AG09319 (cell line): ENCODE measurements around the gene TNFRSF19.
A peak's percentile ranks its signal among the peaks of the same experiment; 100 is the strongest.

ENCODE experiments used
- DNase-seq: peaks from one replicate; pipeline ENCODE4 v3.0.0-alpha.2; 2010; ENCODE audit warnings: low read depth; ENCODE audit errors: extremely low read depth
- TF ChIP-seq, protein P1 (sequence below): IDR thresholded peaks from 2 replicates; pipeline ENCODE4 v1.5.1; 2011; ENCODE audit warnings: low read depth, mild to moderate bottlenecking, inconsistent platforms, low read length, moderate library complexity

TNFRSF19 gene

DNA sequence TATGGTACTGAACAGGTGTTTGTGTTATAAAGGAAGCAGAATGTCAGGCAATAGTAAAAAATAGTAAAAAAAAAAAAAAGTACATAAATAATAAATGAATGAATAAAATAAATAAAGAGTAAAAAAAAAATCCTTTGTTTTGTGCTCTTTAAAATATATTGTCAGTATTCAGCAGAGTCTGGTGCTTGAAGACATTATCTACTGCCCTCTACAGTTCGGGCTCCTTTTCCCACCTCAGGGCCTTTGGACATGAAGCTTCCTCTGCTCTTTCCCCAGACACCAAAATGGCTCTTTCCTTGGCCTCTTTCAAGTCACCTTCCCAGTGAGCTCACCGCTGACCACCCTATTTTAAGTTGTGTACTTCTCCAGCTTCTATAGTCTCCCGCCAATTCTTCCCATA, 137.5 kb downstream of the TNFRSF19 start:
- TF ChIP-seq, protein P1, sequence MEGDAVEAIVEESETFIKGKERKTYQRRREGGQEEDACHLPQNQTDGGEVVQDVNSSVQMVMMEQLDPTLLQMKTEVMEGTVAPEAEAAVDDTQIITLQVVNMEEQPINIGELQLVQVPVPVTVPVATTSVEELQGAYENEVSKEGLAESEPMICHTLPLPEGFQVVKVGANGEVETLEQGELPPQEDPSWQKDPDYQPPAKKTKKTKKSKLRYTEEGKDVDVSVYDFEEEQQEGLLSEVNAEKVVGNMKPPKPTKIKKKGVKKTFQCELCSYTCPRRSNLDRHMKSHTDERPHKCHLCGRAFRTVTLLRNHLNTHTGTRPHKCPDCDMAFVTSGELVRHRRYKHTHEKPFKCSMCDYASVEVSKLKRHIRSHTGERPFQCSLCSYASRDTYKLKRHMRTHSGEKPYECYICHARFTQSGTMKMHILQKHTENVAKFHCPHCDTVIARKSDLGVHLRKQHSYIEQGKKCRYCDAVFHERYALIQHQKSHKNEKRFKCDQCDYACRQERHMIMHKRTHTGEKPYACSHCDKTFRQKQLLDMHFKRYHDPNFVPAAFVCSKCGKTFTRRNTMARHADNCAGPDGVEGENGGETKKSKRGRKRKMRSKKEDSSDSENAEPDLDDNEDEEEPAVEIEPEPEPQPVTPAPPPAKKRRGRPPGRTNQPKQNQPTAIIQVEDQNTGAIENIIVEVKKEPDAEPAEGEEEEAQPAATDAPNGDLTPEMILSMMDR: peak; percentile 27
- no peak for DNase-seq

DNA sequence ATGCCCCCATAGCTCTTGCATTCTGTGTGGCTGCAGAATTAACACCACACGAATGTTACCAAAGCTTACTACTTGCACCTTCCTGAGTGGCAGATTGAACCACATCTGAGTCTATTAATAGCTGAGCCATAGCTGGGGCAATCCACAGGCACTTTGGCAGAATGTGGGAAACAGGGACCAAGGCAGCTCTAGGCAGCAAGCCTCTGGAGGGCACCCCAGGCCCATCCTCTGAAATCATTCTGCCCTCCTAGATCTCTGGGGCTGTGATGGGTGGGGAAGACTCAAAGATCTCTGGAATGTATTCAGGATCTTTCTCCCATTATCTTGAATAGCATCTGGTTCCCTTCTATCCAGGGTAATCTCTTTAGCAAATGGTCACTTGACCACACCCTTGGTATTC, 139.3 kb downstream of the TNFRSF19 start:
- no peak for DNase-seq
- TF ChIP-seq, protein P1: peak; percentile 24

DNA sequence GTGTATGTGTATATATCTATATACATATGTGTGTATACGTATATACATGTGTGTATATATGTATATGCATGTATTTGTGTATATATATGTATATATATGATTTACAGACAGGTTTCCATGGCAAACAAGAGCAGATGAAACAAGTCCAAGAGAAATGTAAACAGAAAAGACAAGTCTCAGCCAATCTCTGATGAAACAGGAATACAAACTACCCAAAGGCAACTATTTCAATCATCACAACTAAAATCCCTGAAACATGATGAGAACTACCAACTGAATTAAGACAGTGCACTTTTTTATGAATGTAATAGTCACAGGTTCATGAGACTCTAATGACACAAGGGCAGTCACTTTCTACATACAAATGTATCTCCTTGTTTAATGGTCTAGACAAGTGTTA, 140.2 kb downstream of the TNFRSF19 start:
- TF ChIP-seq, protein P1: no peak
- DNase-seq: no peak

DNA sequence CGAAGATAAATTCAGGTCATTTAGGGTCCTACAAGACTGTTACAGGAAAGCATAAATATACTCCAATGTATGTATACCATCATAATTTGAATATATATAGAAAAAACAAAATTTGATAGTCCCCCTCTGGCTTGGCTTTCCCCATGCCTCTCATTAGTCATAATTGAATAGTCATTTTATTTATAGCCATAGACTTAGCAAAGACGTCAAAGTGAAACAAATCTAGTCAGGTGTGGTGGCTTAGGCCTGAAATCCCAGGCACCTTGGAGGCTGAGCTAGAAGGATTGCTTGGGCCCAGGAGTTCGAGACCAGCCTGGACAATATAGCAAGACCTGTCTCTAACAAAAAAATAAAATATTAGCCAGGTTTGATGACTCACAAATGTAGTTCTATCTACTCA, 141.1 kb downstream of the TNFRSF19 start:
- TF ChIP-seq, protein P1: no peak
- DNase-seq: no peak

DNA sequence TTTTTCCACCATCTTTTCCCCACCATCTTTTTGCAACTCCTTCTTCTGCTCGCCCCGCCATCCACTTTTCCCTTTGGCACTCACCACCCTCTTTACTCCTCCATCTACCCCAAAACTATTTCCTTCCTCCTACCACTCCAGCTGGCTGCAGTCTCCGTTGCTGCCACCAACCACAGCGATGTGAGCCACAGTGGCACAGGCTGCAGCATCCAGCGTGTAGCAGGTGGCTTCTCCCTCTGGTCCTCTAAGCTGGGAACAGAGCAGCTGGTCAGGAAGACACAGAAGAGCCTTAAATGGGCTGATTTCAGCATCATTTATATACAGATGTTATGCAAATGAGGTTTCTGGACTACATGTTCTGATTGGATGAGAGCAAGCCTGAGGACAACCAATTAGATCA, 144.5 kb downstream of the TNFRSF19 start:
- TF ChIP-seq, protein P1: no peak
- no peak for DNase-seq

DNA sequence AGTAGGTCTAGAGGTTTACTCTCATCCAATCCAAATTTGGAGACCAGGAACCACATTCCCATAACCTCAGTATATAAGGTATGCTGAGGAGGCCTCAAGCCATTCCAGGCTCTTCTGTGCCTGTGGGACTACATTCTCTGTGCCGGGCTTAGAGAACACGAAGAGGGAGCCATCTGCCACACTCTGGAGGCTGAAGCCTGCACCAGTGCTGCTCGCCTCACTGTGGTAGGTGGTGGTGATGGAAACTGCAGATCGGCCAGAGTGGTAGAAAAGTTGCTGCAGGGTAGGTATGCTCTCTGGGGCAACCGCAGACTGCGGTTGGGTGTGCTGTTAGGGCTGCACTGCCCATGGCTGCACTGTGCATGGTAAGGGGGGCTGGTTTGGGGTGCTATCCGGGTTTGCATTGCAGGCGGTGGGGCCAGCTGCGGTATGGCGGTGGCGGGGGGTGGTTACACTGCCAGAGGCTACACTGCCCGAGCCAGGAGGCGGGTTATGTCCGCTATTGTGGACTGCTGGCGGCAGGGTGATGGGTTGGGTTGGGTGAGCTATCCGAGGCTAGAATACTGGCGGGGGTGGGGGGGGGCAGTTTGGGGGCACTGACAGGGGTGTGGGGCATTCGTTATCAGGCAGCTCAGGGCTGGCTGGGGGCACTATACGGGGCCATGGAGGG, 145.0 kb downstream of the TNFRSF19 start:
- TF ChIP-seq, protein P1: no peak
- no peak for DNase-seq

DNA sequence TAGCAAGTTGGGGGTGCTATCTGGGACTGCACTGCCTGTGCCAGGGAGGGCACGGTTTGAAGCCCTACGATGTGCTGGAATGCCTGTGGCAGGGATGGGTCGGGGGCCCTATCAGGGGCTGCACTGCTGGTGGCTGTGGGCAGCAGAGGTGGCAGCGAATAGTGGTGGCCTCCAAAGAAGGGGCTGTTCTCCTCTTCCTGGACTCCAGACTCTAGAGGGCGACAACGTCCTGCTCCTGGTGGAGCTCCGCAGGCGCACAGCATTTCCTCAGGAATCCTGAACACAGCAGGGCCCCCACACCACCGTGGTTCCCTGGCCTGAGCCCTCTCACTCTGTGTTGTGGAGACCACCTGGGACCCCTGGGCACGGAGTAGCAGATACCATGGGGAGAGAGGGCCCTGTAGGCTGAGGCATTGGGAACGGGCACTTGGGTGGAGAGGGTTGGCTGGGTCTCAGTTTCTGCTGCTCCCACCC, 145.6 kb downstream of the TNFRSF19 start:
- TF ChIP-seq, protein P1: peak; percentile 7
- DNase-seq: no peak
